Measurements from ENCODE around the gene ZFYVE16.
"Not testable (repeated sequence)": the region's sequence is repeated elsewhere in the genome, so short reads cannot be mapped to it uniquely, and the experiment has no call there.

Gene ZFYVE16

GRCh38 chr5:80487444-80487828 is 79.6 kb downstream of the ZFYVE16 start:
- H3K4me3 ChIP-seq (ENCODE audit: low read depth, low read length) = peak overlapping the region; percentile 58
- in situ Hi-C loops (cut with HindIII; ENCODE audit: low sequenced_read_pairs) = no loop called here
- TF ChIP-seq CTCF (IDR thresholded peaks at IDR 0.05; ENCODE audit: low read depth, low read length) = no peak
- no peak for DNase-seq (ENCODE audit: low read depth, low spot score)

GRCh38 chr5:80487829-80488721 is 80.2 kb downstream of the ZFYVE16 start, which contains the start of gene FAM151B:
TSS of gene FAM151B (plus strand) at chr5:80488100. CDS start at chr5:80488124, 24 bp downstream.
- H3K4me3 ChIP-seq (ENCODE audit: low read depth, low read length) = peak within 1 kb of the TSS; percentile 58
- DNase-seq (ENCODE audit: low read depth, low spot score) = peak; percentile 91
- no peak for TF ChIP-seq CTCF (IDR thresholded peaks at IDR 0.05; ENCODE audit: low read depth, low read length)
- in situ Hi-C loops (cut with HindIII; ENCODE audit: low sequenced_read_pairs) = no loop called here

- DNase-seq (ENCODE audit: low read depth, low spot score) = no peak
- in situ Hi-C loops (cut with HindIII; ENCODE audit: low sequenced_read_pairs) = no loop called here
- no peak overlapping the region for H3K4me3 ChIP-seq (ENCODE audit: low read depth, low read length)
- no peak for TF ChIP-seq CTCF (IDR thresholded peaks at IDR 0.05; ENCODE audit: low read depth, low read length)
Observed at GRCh38 chr5:80491296-80491695, 83.4 kb downstream of the ZFYVE16 start.

- no peak overlapping the region for H3K4me3 ChIP-seq (ENCODE audit: low read depth, low read length)
- in situ Hi-C loops (cut with HindIII; ENCODE audit: low sequenced_read_pairs) = no loop called here
- TF ChIP-seq CTCF (IDR thresholded peaks at IDR 0.05; ENCODE audit: low read depth, low read length) = no peak
- no peak for DNase-seq (ENCODE audit: low read depth, low spot score)
Observed at GRCh38 chr5:80492741-80493140, 84.9 kb downstream of the ZFYVE16 start.

- H3K4me3 ChIP-seq (ENCODE audit: low read depth, low read length); DNase-seq (ENCODE audit: low read depth, low spot score); in situ Hi-C loops (cut with HindIII; ENCODE audit: low sequenced_read_pairs): not testable (repeated sequence)
Observed at GRCh38 chr5:80493443-80493842, 85.6 kb downstream of the ZFYVE16 start.

- no peak for TF ChIP-seq CTCF (IDR thresholded peaks at IDR 0.05; ENCODE audit: low read depth, low read length)
- DNase-seq (ENCODE audit: low read depth, low spot score) = no peak
- no peak overlapping the region for H3K4me3 ChIP-seq (ENCODE audit: low read depth, low read length)
- in situ Hi-C loops (cut with HindIII; ENCODE audit: low sequenced_read_pairs) = no loop called here
Observed at GRCh38 chr5:80495891-80496290, 88.0 kb downstream of the ZFYVE16 start.

- no peak for DNase-seq (ENCODE audit: low read depth, low spot score)
- in situ Hi-C loops (cut with HindIII; ENCODE audit: low sequenced_read_pairs) = no loop called here
- no peak for TF ChIP-seq CTCF (IDR thresholded peaks at IDR 0.05; ENCODE audit: low read depth, low read length)
- no peak overlapping the region for H3K4me3 ChIP-seq (ENCODE audit: low read depth, low read length)
Observed at GRCh38 chr5:80502800-80503199, 94.9 kb downstream of the ZFYVE16 start.
